Calu3 (cell line): Measurements from ENCODE around the gene CHST9. TPM values are rescaled to one million over a fixed set of nuclear protein-coding genes. Genes with fewer than 3 reads are reported as not detected.

Experiments
- BruUV-seq: library from RNA; stranded (reverse); fragments of 400-500 nt; replicated peaks from 2 replicates; lab custom pipeline; 2021; lab: Mats Ljungman, UMichigan
- CTCF ChIA-PET: fragments of 300-600 bp; sonication (Branson Sonifier 250); formaldehyde crosslinking; loops from one replicate; lab custom pipeline; 2022; ENCODE audit warnings: antibody characterized with exemption; lab: Charles Lee
- DNase-seq: peaks from one replicate; pipeline ENCODE4 v3.0.0; 2022
- H3K27ac Mint-ChIP-seq: one replicate; pipeline ENCODE4 v1.8.0; 2022; ENCODE audit warnings: mixed read lengths; ENCODE audit not compliant: unreplicated experiment
- H3K27me3 Mint-ChIP-seq: one replicate; pipeline ENCODE4 v1.8.0; 2022; ENCODE audit warnings: mixed read lengths; ENCODE audit not compliant: unreplicated experiment
- H3K36me3 Mint-ChIP-seq: one replicate; pipeline ENCODE4 v1.8.0; 2022; ENCODE audit warnings: mild to moderate bottlenecking, moderate library complexity, mixed read lengths; ENCODE audit not compliant: insufficient read depth, unreplicated experiment
- H3K4me1 Mint-ChIP-seq: one replicate; pipeline ENCODE4 v1.8.0; 2022; ENCODE audit warnings: mild to moderate bottlenecking, low read depth, mixed read lengths; ENCODE audit not compliant: unreplicated experiment
- H3K4me3 Mint-ChIP-seq: one replicate; pipeline ENCODE4 v1.8.0; 2022; ENCODE audit warnings: mild to moderate bottlenecking, low read depth, moderate library complexity, mixed read lengths; ENCODE audit not compliant: unreplicated experiment
- H3K9me3 Mint-ChIP-seq: one replicate; pipeline ENCODE4 v1.8.0; 2022; ENCODE audit warnings: low read depth, mixed read lengths; ENCODE audit not compliant: unreplicated experiment
- intact Hi-C: fragments of 100-400 bp; cut with micrococcal nuclease; formaldehyde crosslinking; loops from one replicate; pipeline ENCODE4 v1.10.0; 2022; ENCODE audit not compliant: unreplicated experiment
- total RNA-seq: library from RNA; stranded (reverse); gene quantifications from 2 replicates; pipeline ENCODE4 v1.2.3, GENCODE V29; 2022
- TF ChIP-seq, protein P1 (sequence below): fragments of 200-600 bp; IDR thresholded peaks from one replicate; pipeline ENCODE4 v1.8.0; 2022; ENCODE audit warnings: antibody characterized with exemption; ENCODE audit not compliant: unreplicated experiment

Gene CHST9
- total RNA-seq, 1 experiment from 2014 or later: 56.9 TPM

DNA sequence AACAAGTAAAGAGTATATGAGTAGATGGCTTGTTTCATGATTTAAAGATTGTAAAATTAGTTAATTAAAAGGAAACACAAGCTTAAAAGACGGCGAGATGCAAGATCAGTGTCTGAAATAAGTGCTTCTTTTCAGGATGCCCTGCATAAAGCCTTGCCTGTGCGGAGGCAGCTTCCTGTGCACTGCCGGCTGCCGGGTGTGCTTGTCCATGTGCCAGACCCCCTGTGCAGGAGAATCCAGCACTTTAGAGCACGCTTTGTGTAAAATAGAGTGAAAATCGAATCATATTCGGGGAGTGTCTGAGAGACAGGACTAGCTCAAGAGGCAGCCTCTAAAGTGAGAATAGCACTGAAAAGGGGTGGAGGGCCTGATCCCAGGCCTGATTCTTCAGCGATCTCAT lies 154.7 kb downstream of the CHST9 start:
- BruUV-seq: no TSS peak
- Mint-ChIP-seq H3K4me3 (no peak overlapping the region), H3K9me3 (no peaks in the 10 kb centered on the region), H3K27me3 (no peaks in the 10 kb centered on the region), H3K4me1 (peaks cover 18% of the 10 kb centered on the region), H3K27ac (no peak overlapping the region), H3K36me3 (no peaks in the 10 kb centered on the region)
- TF ChIP-seq, protein P1, sequence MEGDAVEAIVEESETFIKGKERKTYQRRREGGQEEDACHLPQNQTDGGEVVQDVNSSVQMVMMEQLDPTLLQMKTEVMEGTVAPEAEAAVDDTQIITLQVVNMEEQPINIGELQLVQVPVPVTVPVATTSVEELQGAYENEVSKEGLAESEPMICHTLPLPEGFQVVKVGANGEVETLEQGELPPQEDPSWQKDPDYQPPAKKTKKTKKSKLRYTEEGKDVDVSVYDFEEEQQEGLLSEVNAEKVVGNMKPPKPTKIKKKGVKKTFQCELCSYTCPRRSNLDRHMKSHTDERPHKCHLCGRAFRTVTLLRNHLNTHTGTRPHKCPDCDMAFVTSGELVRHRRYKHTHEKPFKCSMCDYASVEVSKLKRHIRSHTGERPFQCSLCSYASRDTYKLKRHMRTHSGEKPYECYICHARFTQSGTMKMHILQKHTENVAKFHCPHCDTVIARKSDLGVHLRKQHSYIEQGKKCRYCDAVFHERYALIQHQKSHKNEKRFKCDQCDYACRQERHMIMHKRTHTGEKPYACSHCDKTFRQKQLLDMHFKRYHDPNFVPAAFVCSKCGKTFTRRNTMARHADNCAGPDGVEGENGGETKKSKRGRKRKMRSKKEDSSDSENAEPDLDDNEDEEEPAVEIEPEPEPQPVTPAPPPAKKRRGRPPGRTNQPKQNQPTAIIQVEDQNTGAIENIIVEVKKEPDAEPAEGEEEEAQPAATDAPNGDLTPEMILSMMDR: no peak
- DNase-seq: no peak
- intact Hi-C loops: no loop called here
- CTCF ChIA-PET: no interaction called here

DNA sequence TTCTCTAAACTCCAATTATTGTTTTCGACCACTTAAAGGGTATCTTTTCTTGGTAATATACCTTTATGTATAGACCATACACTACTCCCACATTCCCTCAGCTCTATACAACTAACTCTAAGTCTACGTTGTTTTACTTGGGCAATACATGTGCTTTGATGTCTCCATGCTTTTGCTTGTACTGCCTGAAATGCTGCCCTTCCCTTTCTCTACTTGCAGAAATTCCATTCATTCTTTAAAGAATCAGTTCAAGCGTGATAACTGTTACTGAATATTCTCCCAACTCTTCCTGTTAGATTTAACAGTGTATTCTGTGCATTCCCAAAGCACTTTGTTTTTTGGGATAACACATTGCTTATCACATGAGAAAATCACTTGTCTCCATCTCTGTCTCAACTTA lies 162.6 kb downstream of the CHST9 start:
- no peak for DNase-seq
- intact Hi-C loops: no loop called here
- TF ChIP-seq, protein P1: no peak
- Mint-ChIP-seq H3K4me1 (peaks cover 38% of the 10 kb centered on the region), H3K27ac (no peak overlapping the region), H3K4me3 (no peak overlapping the region), H3K36me3 (peaks cover 6% of the 10 kb centered on the region), H3K9me3 (no peaks in the 10 kb centered on the region), H3K27me3 (no peaks in the 10 kb centered on the region)
- CTCF ChIA-PET: no interaction called here
- no TSS peak for BruUV-seq

DNA sequence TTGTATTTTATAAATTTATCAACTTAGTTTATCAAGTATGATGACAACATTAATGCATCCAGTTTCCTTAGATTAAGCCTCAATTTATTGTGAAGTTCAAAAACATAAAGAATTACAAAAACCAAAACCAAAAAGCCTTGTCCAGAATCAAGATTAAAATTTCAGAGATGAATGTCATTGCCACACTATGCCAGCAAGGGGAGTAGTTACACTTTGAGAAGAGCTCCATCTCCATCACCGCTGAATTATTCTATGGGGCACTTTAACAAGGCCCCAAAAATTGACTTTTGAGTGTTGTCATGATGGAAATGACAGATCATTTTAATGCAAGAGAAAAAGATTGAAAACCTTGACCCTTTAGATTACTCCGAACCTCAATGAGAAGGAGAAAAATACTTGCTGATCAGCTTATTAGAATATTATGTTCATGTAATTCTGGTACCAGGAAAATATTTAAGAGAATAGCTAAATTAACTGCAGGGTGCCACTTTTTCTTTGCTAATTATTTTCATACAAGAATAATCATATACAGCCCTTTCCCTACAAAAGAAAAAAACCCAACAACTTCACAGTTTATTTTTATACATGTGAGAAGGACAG lies 167.1 kb downstream of the CHST9 start:
- TF ChIP-seq, protein P1: peak; percentile 57
- no peaks in the 10 kb centered on the region for H3K27me3 Mint-ChIP-seq
- H3K9me3 Mint-ChIP-seq: no peaks in the 10 kb centered on the region
- intact Hi-C loops: loop anchor here (1.0 to 5.0 kb wide), 5 partner anchors 119 to 579 kb away; no protein-coding TSS in a partner anchor
- CTCF ChIA-PET: interaction anchor here (0.5 to 1.7 kb wide), 8 partner anchors 9 to 397 kb away, joined by 3 to 8 read pairs (median 4); partner anchors contain the start of gene CHST9
- H3K27ac Mint-ChIP-seq: no peak overlapping the region
- no peak overlapping the region for H3K4me3 Mint-ChIP-seq
- H3K36me3 Mint-ChIP-seq: peaks cover 6% of the 10 kb centered on the region
- no TSS peak for BruUV-seq
- peaks cover 39% of the 10 kb centered on the region for H3K4me1 Mint-ChIP-seq
- peak; percentile 8 for DNase-seq

DNA sequence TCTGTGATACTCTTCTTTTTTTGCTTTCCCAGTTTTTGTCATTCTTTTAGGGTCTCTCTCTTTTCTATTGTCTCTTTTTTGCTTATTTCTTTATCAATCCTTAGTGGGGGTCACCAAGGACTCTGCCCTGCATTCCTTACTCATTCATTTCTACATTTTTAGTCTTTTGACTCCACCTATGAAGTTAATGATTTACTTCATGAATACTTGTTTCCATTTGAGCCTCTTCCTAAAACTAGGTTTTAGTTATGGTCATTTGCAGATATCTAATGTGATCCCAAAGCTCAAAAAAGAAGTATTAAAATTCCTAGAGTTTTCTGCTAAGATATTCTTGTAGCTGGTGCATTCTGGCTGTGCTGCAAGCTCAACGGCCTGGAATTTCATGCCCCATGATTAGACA lies 170.3 kb downstream of the CHST9 start:
- no peaks in the 10 kb centered on the region for H3K9me3 Mint-ChIP-seq
- no peaks in the 10 kb centered on the region for H3K27me3 Mint-ChIP-seq
- peak overlapping the region; percentile 1 for H3K4me3 Mint-ChIP-seq
- H3K36me3 Mint-ChIP-seq: no peaks in the 10 kb centered on the region
- BruUV-seq: no TSS peak
- DNase-seq: no peak
- H3K4me1 Mint-ChIP-seq: peaks cover 27% of the 10 kb centered on the region
- intact Hi-C loops: loop anchor here (5.0 kb wide), 3 partner anchors 122 to 582 kb away; no protein-coding TSS in a partner anchor
- CTCF ChIA-PET: interaction anchor here (0.7 kb wide), 1 partner anchor 774 kb away, joined by 3 read pairs; no protein-coding TSS in a partner anchor
- TF ChIP-seq, protein P1: no peak
- H3K27ac Mint-ChIP-seq: no peak overlapping the region
